Measurements from ENCODE around the gene EIF4E2.

Gene EIF4E2

GRCh38 chr2:232600053-232600773, 49.7 kb downstream of the EIF4E2 start:
- DNase-seq (ENCODE audit: low spot score), result peak; percentile 36

- DNase-seq (ENCODE audit: low spot score), result no peak
These were observed 52.8 kb downstream of the EIF4E2 start for GRCh38 chr2:232603283-232603682.

- DNase-seq (ENCODE audit: low spot score), result no peak
These were observed 54.0 kb downstream of the EIF4E2 start for GRCh38 chr2:232604535-232604934.

- DNase-seq (ENCODE audit: low spot score), result no peak
These were observed 56.5 kb downstream of the EIF4E2 start for GRCh38 chr2:232607011-232607410.

- DNase-seq (ENCODE audit: low spot score), result no peak
These were observed 59.1 kb downstream of the EIF4E2 start for GRCh38 chr2:232609607-232610006.

- no peak for DNase-seq (ENCODE audit: low spot score)
These were observed 59.6 kb downstream of the EIF4E2 start for GRCh38 chr2:232610081-232610480.

- no peak for DNase-seq (ENCODE audit: low spot score)
These were observed 60.6 kb downstream of the EIF4E2 start for GRCh38 chr2:232611061-232611460.

GRCh38 chr2:232611559-232612218, 61.2 kb downstream of the EIF4E2 start:
- DNase-seq (ENCODE audit: low spot score), result peak; percentile 79

GRCh38 chr2:232613538-232614134, 63.1 kb downstream of the EIF4E2 start:
- no peak for DNase-seq (ENCODE audit: low spot score)

- DNase-seq (ENCODE audit: low spot score), result no peak
These were observed 64.8 kb downstream of the EIF4E2 start for GRCh38 chr2:232615339-232615738.

Data from iPS-NIHi11 (cell line).